Measurements from ENCODE around the gene FBXL17. TPM values are rescaled to one million over a fixed set of nuclear protein-coding genes. Genes with fewer than 3 reads are reported as not detected.

The FBXL17 gene
- total RNA-seq, 1 experiment from 2014 or later: 11.6 TPM

DNA sequence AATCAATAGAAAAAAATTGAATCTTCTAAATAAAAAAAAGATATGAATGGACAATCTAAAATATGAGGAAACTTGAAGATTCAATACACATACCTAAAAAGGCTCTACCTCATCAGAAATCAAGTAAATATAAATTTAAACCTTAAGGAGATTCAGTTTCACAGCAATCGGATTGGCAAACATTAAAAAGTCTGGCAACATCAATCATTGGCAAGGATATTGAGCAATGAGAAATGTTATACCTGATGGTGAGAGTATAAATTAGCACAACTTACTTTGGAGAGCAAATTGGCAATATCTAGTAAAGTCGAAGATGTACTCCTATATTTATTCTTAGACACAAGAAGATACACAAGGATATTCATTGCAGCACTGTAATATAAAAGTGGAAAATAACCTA, 436.8 kb downstream of the FBXL17 start:
- Mint-ChIP-seq H3K27ac (ENCODE audit: unreplicated experiment) (no peak overlapping the region), H3K4me3 (ENCODE audit: unreplicated experiment) (no peak overlapping the region), H3K4me1 (ENCODE audit: low read depth, unreplicated experiment) (peaks cover 26% of the 10 kb centered on the region), H3K9me3 (ENCODE audit: unreplicated experiment) (no peaks in the 10 kb centered on the region), H3K27me3 (ENCODE audit: insufficient read depth, unreplicated experiment) (no peaks in the 10 kb centered on the region), H3K36me3 (ENCODE audit: insufficient read depth, unreplicated experiment) (no peaks in the 10 kb centered on the region)
- BruUV-seq (replicated peaks): no TSS peak
- TF ChIP-seq, protein P1, sequence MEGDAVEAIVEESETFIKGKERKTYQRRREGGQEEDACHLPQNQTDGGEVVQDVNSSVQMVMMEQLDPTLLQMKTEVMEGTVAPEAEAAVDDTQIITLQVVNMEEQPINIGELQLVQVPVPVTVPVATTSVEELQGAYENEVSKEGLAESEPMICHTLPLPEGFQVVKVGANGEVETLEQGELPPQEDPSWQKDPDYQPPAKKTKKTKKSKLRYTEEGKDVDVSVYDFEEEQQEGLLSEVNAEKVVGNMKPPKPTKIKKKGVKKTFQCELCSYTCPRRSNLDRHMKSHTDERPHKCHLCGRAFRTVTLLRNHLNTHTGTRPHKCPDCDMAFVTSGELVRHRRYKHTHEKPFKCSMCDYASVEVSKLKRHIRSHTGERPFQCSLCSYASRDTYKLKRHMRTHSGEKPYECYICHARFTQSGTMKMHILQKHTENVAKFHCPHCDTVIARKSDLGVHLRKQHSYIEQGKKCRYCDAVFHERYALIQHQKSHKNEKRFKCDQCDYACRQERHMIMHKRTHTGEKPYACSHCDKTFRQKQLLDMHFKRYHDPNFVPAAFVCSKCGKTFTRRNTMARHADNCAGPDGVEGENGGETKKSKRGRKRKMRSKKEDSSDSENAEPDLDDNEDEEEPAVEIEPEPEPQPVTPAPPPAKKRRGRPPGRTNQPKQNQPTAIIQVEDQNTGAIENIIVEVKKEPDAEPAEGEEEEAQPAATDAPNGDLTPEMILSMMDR (IDR thresholded peaks at IDR 0.05; ENCODE audit: insufficient read depth in 1 of 2, low read depth in 1 of 2, low read length in 1 of 2, severe bottlenecking in 1 of 2, unreplicated experiment in 1 of 2): no peak
- POLR2A ChIA-PET: no interaction called here
- Histone ChIP-seq H3K36me3 (ENCODE audit: control insufficient read depth, insufficient read depth, low read length) (no peaks in the 10 kb centered on the region), H3K9me3 (no peaks in the 10 kb centered on the region), H3K27me3 (replicated peaks; ENCODE audit: control insufficient read depth, insufficient read depth, low read length) (no peaks in the 10 kb centered on the region), H3K4me1 (peaks cover 16% of the 10 kb centered on the region), H3K4me3 (ENCODE audit: low read depth, low read length) (no peak overlapping the region)
- CTCF ChIA-PET: no interaction called here
- intact Hi-C loops (cut with micrococcal nuclease; ENCODE audit: unreplicated experiment): no loop called here
- DNase-seq: no peak

DNA sequence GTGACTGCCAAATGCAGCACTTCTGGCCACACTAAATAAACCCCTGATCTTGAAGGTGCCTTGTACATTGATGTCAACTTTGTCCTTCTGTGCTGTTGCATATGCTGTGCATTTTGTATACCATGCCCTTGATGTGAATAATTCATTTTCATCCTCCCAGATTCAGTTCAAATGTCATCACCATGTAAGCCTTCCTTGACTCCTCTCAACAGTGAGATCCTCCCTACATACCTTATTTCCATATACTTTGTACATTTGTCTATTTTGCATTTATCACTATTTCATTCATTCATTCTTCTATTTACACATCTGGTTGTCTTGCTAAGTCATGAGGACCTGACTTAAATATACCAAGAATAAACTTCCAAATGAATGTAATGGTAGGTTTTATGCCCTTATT, 438.0 kb downstream of the FBXL17 start:
- Mint-ChIP-seq H3K9me3 (ENCODE audit: unreplicated experiment) (no peaks in the 10 kb centered on the region), H3K36me3 (ENCODE audit: insufficient read depth, unreplicated experiment) (no peaks in the 10 kb centered on the region), H3K4me1 (ENCODE audit: low read depth, unreplicated experiment) (peaks cover 15% of the 10 kb centered on the region), H3K27me3 (ENCODE audit: insufficient read depth, unreplicated experiment) (no peaks in the 10 kb centered on the region), H3K27ac (ENCODE audit: unreplicated experiment) (no peak overlapping the region), H3K4me3 (ENCODE audit: unreplicated experiment) (no peak overlapping the region)
- ChIA-PET CTCF (no interaction called here), POLR2A (no interaction called here)
- no peak for DNase-seq
- no TSS peak for BruUV-seq (replicated peaks)
- intact Hi-C loops (cut with micrococcal nuclease; ENCODE audit: unreplicated experiment): no loop called here
- H3K27me3 ChIP-seq (replicated peaks; ENCODE audit: control insufficient read depth, insufficient read depth, low read length): no peaks in the 10 kb centered on the region
- H3K4me3 ChIP-seq (ENCODE audit: low read depth, low read length): no peak overlapping the region
- H3K36me3 ChIP-seq (ENCODE audit: control insufficient read depth, insufficient read depth, low read length): no peaks in the 10 kb centered on the region
- TF ChIP-seq, protein P1 (IDR thresholded peaks at IDR 0.05; ENCODE audit: insufficient read depth in 1 of 2, low read depth in 1 of 2, low read length in 1 of 2, severe bottlenecking in 1 of 2, unreplicated experiment in 1 of 2): no peak
- H3K4me1 ChIP-seq: peaks cover 8% of the 10 kb centered on the region; the same call in 1 of the 2 replicates
- H3K9me3 ChIP-seq: no peaks in the 10 kb centered on the region

DNA sequence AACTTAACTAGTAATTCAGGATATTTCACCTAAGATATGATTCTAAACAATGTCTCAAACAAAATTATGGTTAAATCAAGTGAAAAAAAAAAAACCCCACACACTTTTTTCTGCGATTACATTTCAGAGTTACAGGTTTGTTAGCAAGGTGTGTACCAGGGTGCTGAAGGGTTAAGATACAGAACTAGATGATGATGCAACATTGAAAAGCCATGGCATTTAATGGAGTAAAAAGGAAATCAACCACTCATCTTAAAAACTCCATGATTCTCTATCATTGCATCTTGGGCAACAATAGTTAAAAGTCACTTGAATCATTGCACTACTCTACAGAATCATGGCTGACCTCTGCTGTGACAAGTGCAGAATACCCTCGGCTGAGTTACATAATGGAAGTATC, 440.9 kb downstream of the FBXL17 start:
- Histone ChIP-seq H3K4me1 (0 out of 2 replicates have a peak, but pooled peaks cover 6% of the 10 kb centered on the region), H3K4me3 (ENCODE audit: low read depth, low read length) (no peak overlapping the region), H3K9me3 (no peaks in the 10 kb centered on the region), H3K36me3 (ENCODE audit: control insufficient read depth, insufficient read depth, low read length) (no peaks in the 10 kb centered on the region), H3K27me3 (replicated peaks; ENCODE audit: control insufficient read depth, insufficient read depth, low read length) (no peaks in the 10 kb centered on the region)
- CTCF ChIA-PET: no interaction called here
- POLR2A ChIA-PET: no interaction called here
- Mint-ChIP-seq H3K27ac (ENCODE audit: unreplicated experiment) (no peak overlapping the region), H3K27me3 (ENCODE audit: insufficient read depth, unreplicated experiment) (no peaks in the 10 kb centered on the region), H3K4me3 (ENCODE audit: unreplicated experiment) (no peak overlapping the region), H3K36me3 (ENCODE audit: insufficient read depth, unreplicated experiment) (no peaks in the 10 kb centered on the region), H3K9me3 (ENCODE audit: unreplicated experiment) (no peaks in the 10 kb centered on the region), H3K4me1 (ENCODE audit: low read depth, unreplicated experiment) (peaks cover 10% of the 10 kb centered on the region)
- TF ChIP-seq, protein P1 (IDR thresholded peaks at IDR 0.05; ENCODE audit: insufficient read depth in 1 of 2, low read depth in 1 of 2, low read length in 1 of 2, severe bottlenecking in 1 of 2, unreplicated experiment in 1 of 2): no peak
- no TSS peak for BruUV-seq (replicated peaks)
- intact Hi-C loops (cut with micrococcal nuclease; ENCODE audit: unreplicated experiment): no loop called here
- no peak for DNase-seq

Measured in Caco-2 (cell line).